ENCODE measurements around the gene TP53RK. TPM values are rescaled to one million over a fixed set of nuclear protein-coding genes. Genes with fewer than 3 reads are reported as not detected.

The TP53RK gene
- total and polyA plus RNA-seq, 2 donors from 2014 or later, result 9.3 to 11.0 TPM

GRCh38 chr20:46690219-46691106, 1.2 kb upstream of the TP53RK start:
- Histone ChIP-seq H3K9ac (ENCODE audit: low read length in 3 of 3) (peak overlapping the region in 1 of 3 donors; percentile 74), H3K9me3 (ENCODE audit: control insufficient read depth in 2 of 3, insufficient read depth in 1 of 3, low read length in 3 of 3) (no peaks in the 10 kb centered on the region), H3K4me1 (ENCODE audit: control insufficient read depth in 2 of 3, insufficient read depth in 2 of 3, low read depth in 1 of 3, low read length in 3 of 3) (peaks cover 0 to 9% (median 9%) of the 10 kb centered on the region in 3 donors), H3K27me3 (ENCODE audit: control insufficient read depth, insufficient read depth, low read length) (no peaks in the 10 kb centered on the region), H3K36me3 (ENCODE audit: control insufficient read depth in 2 of 3, insufficient read depth in 3 of 3, low read length in 3 of 3) (peaks cover 0 to 14% (median 0%) of the 10 kb centered on the region in 3 donors), H3K4me3 (ENCODE audit: low read length in 3 of 3) (peak overlapping the region; percentile 86 to 91 (median 89)), H3K27ac (ENCODE audit: low read depth in 2 of 2, low read length in 2 of 2) (no peak overlapping the region)
- no peak for FAIRE-seq
- DNase-seq, result peak in 1 of 5 donors; percentile 20
- intact Hi-C loops (cut with DNase I), result no loop called here
- TF ChIP-seq CTCF (IDR thresholded peaks at IDR 0.05; ENCODE audit: borderline replicate concordance, extremely low read depth, insufficient read depth), result no peak

GRCh38 chr20:46689754-46690085, 476 bp upstream of the TP53RK start:
- FAIRE-seq, result no peak
- Histone ChIP-seq H3K9me3 (ENCODE audit: control insufficient read depth in 2 of 3, insufficient read depth in 1 of 3, low read length in 3 of 3) (no peaks in the 10 kb centered on the region), H3K27me3 (ENCODE audit: control insufficient read depth, insufficient read depth, low read length) (no peaks in the 10 kb centered on the region), H3K36me3 (ENCODE audit: control insufficient read depth in 2 of 3, insufficient read depth in 3 of 3, low read length in 3 of 3) (peaks cover 0 to 14% (median 0%) of the 10 kb centered on the region in 3 donors), H3K9ac (ENCODE audit: low read length in 3 of 3) (peak overlapping the region; percentile 69 to 87 (median 74)), H3K27ac (ENCODE audit: low read depth in 2 of 2, low read length in 2 of 2) (peak overlapping the region; percentile 68 to 89), H3K4me1 (ENCODE audit: control insufficient read depth in 2 of 3, insufficient read depth in 2 of 3, low read depth in 1 of 3, low read length in 3 of 3) (peaks cover 0 to 9% (median 9%) of the 10 kb centered on the region in 3 donors), H3K4me3 (ENCODE audit: low read length in 3 of 3) (peak overlapping the region; percentile 86 to 91 (median 89))
- intact Hi-C loops (cut with DNase I), result no loop called here
- no peak for TF ChIP-seq CTCF (IDR thresholded peaks at IDR 0.05; ENCODE audit: borderline replicate concordance, extremely low read depth, insufficient read depth)
- DNase-seq, result no peak

GRCh38 chr20:46688151-46689081, 828 bp downstream of the TP53RK start:
- TF ChIP-seq CTCF (IDR thresholded peaks at IDR 0.05; ENCODE audit: borderline replicate concordance, extremely low read depth, insufficient read depth), result no peak
- peak overlapping the region; percentile 80 to 86 for H3K27ac ChIP-seq (ENCODE audit: low read depth in 2 of 2, low read length in 2 of 2)
- FAIRE-seq, result no peak

More at GRCh38 chr20:46688151-46689081, 828 bp downstream of the TP53RK start:
- DNase-seq, result peak in 1 of 5 donors; percentile 66
- Histone ChIP-seq H3K4me1 (ENCODE audit: control insufficient read depth in 2 of 3, insufficient read depth in 2 of 3, low read depth in 1 of 3, low read length in 3 of 3) (peaks cover 0 to 15% (median 9%) of the 10 kb centered on the region in 3 donors), H3K4me3 (ENCODE audit: low read length in 3 of 3) (peak overlapping the region; percentile 81 to 89 (median 89)), H3K27me3 (ENCODE audit: control insufficient read depth, insufficient read depth, low read length) (no peaks in the 10 kb centered on the region), H3K36me3 (ENCODE audit: control insufficient read depth in 2 of 3, insufficient read depth in 3 of 3, low read length in 3 of 3) (peaks cover 0 to 14% (median 0%) of the 10 kb centered on the region in 3 donors), H3K9ac (ENCODE audit: low read length in 3 of 3) (peak overlapping the region; percentile 66 to 79 (median 78)), H3K9me3 (ENCODE audit: control insufficient read depth in 2 of 3, insufficient read depth in 1 of 3, low read length in 3 of 3) (no peaks in the 10 kb centered on the region)
- intact Hi-C loops (cut with DNase I), result no loop called here
